Mesenchymal stem cell (in vitro differentiated cells and primary cell): Measurements from ENCODE around the gene CYP11A1. TPM values are rescaled to one million over a fixed set of nuclear protein-coding genes. Genes with fewer than 3 reads are reported as not detected.
A peak's percentile ranks its signal among the peaks of the same experiment; 100 is the strongest.

Experiments
- DNase-seq: peaks from one replicate; pipeline ENCODE4 v3.0.0-alpha.2; 2013
- H2AFZ ChIP-seq: one replicate; pipeline ENCODE4 v1.6.1; 2013; ENCODE audit warnings: low read depth, mild to moderate bottlenecking, control low read depth, inconsistent platforms, low read length, moderate library complexity
- H2AK5ac ChIP-seq: 2 replicates; pipeline ENCODE4 v1.6.1; 2013; ENCODE audit warnings: low read length, moderate library complexity, mild to moderate bottlenecking, inconsistent platforms; ENCODE audit not compliant: severe bottlenecking
- H2BK120ac ChIP-seq: one replicate; pipeline ENCODE4 v1.6.1; 2013; ENCODE audit warnings: low read depth, mild to moderate bottlenecking, inconsistent platforms, low read length, moderate library complexity
- H2BK12ac ChIP-seq, 2 experiments: one replicate each; pipeline ENCODE4 v1.6.1; 2013; ENCODE audit warnings: inconsistent platforms in 2 of 2, low read length in 2 of 2, mild to moderate bottlenecking in 2 of 2, moderate library complexity in 2 of 2, control low read depth in 1 of 2
- H2BK15ac ChIP-seq: one replicate; pipeline ENCODE4 v1.6.1; 2013; ENCODE audit warnings: mild to moderate bottlenecking, low read depth, inconsistent platforms; ENCODE audit not compliant: poor library complexity, severe bottlenecking
- H2BK5ac ChIP-seq: 2 replicates; pipeline ENCODE4 v1.6.1; 2013; ENCODE audit warnings: low read depth, mild to moderate bottlenecking, low read length, control low read depth, inconsistent platforms; ENCODE audit not compliant: poor library complexity, severe bottlenecking
- H3K14ac ChIP-seq, 2 experiments: one replicate each; pipeline ENCODE4 v1.6.1; 2013; ENCODE audit warnings: inconsistent platforms in 2 of 2, low read length in 2 of 2, control low read depth in 1 of 2, mild to moderate bottlenecking in 1 of 2, moderate library complexity in 1 of 2
- H3K18ac ChIP-seq, 2 experiments: one replicate each; pipeline ENCODE4 v1.6.1; 2013; ENCODE audit warnings: inconsistent platforms in 2 of 2, low read length in 2 of 2, control low read depth in 1 of 2, low read depth in 1 of 2, mild to moderate bottlenecking in 1 of 2
- H3K23ac ChIP-seq, 2 experiments: one replicate each; pipeline ENCODE4 v1.6.1; 2013; ENCODE audit warnings: inconsistent platforms in 2 of 2, low read length in 2 of 2, mild to moderate bottlenecking in 2 of 2, moderate library complexity in 2 of 2, control low read depth in 1 of 2
- H3K27ac ChIP-seq: 2 replicates; pipeline ENCODE4 v1.5.1; 2013; ENCODE audit warnings: mild to moderate bottlenecking, moderate library complexity, low read length, control low read depth, inconsistent platforms; ENCODE audit not compliant: poor library complexity, severe bottlenecking
- H3K27me3 ChIP-seq, 2 experiments: 2 replicates each; pipeline versions ENCODE4 v1.6.1 to v1.7.0; 2013; ENCODE audit warnings: low read length in 2 of 2, mild to moderate bottlenecking in 2 of 2, moderate library complexity in 2 of 2, control low read depth in 1 of 2, inconsistent platforms in 1 of 2; ENCODE audit not compliant: control insufficient read depth in 1 of 2, insufficient read depth in 1 of 2
- H3K36me3 ChIP-seq, 2 experiments: 2 replicates each; pipeline versions ENCODE4 v1.6.1 to v1.7.0; 2013; ENCODE audit warnings: low read length in 2 of 2, control low read depth in 1 of 2, inconsistent platforms in 1 of 2, low read depth in 1 of 2, mild to moderate bottlenecking in 1 of 2; ENCODE audit not compliant: insufficient read depth in 2 of 2, control insufficient read depth in 1 of 2
- H3K4ac ChIP-seq, 2 experiments: one replicate each; pipeline ENCODE4 v1.6.1; 2013; ENCODE audit warnings: inconsistent platforms in 2 of 2, low read length in 2 of 2, mild to moderate bottlenecking in 2 of 2, moderate library complexity in 2 of 2, control low read depth in 1 of 2, low read depth in 1 of 2
- H3K4me1 ChIP-seq: 2 replicates; pipeline ENCODE4 v1.6.1; 2013; ENCODE audit warnings: low read depth, low read length, control low read depth; ENCODE audit not compliant: control insufficient read depth, insufficient read depth
- H3K4me2 ChIP-seq: 2 replicates; pipeline ENCODE4 v1.6.1; 2013; ENCODE audit warnings: low read length, mild to moderate bottlenecking, inconsistent platforms; ENCODE audit not compliant: poor library complexity, severe bottlenecking
- H3K4me3 ChIP-seq, 2 experiments: 2 replicates each; pipeline versions ENCODE4 v1.5.1 to v1.7.0; 2013; ENCODE audit warnings: low read length in 2 of 2, mild to moderate bottlenecking in 2 of 2, control low read depth in 1 of 2, low read depth in 1 of 2; ENCODE audit not compliant: insufficient read depth in 1 of 2
- H3K79me1 ChIP-seq: replicated peaks from 2 replicates; pipeline ENCODE4 v1.6.1; 2013; ENCODE audit warnings: mild to moderate bottlenecking, control low read depth, low read length, inconsistent platforms; ENCODE audit not compliant: poor library complexity, severe bottlenecking
- H3K9ac ChIP-seq: 2 replicates; pipeline ENCODE4 v1.7.0; 2013; ENCODE audit warnings: mild to moderate bottlenecking, low read length, moderate library complexity
- H3K9me3 ChIP-seq: 2 replicates; pipeline ENCODE4 v1.7.0; 2013; ENCODE audit warnings: mild to moderate bottlenecking, low read length; ENCODE audit not compliant: control insufficient read depth
- H4K8ac ChIP-seq: one replicate; pipeline ENCODE4 v1.6.1; 2013; ENCODE audit warnings: inconsistent platforms, mild to moderate bottlenecking, low read length, moderate library complexity
- H4K91ac ChIP-seq: one replicate; pipeline ENCODE4 v1.6.1; 2013; ENCODE audit warnings: mild to moderate bottlenecking, low read length, inconsistent platforms
- WGBS: methylation state at CpG from one replicate; pipeline ENCODE4 v1.1.7; 2013; ENCODE audit warnings: mixed read lengths; 5-methylcytosine and 5-hydroxymethylcytosine counted together
- small RNA-seq: library from polyadenylated mRNA; stranded (forward); fragments of <200 nt; extraction: miRNeasy Mini kit (QIAGEN cat#:217004); gene quantifications from one replicate; pipeline ENCODE3, GENCODE V24; 2013; ENCODE audit warnings: low read depth

CYP11A1 gene

GRCh38 chr15:74291101-74292071, 76.1 kb downstream of the CYP11A1 start:
- Histone ChIP-seq H3K4me3 (no peak overlapping the region), H3K27ac (no peak overlapping the region)

GRCh38 chr15:74290645-74291044, 76.8 kb downstream of the CYP11A1 start:
- H2BK5ac ChIP-seq: no peak overlapping the region
- H4K91ac ChIP-seq: no peak overlapping the region
- no peak overlapping the region for H3K18ac ChIP-seq
- no peak overlapping the region for H3K4ac ChIP-seq
- H3K4me3 ChIP-seq: no peak overlapping the region
- no peak overlapping the region for H2AFZ ChIP-seq
- peaks cover 62 to 66% of the 10 kb centered on the region in 2 experiments for H3K27me3 ChIP-seq
- no peak overlapping the region for H3K9ac ChIP-seq
- no peak overlapping the region for H2AK5ac ChIP-seq
- no peak overlapping the region for H4K8ac ChIP-seq
- no peak for DNase-seq
- H3K9me3 ChIP-seq: no peaks in the 10 kb centered on the region
- H3K4me1 ChIP-seq: no peaks in the 10 kb centered on the region
- no peaks in the 10 kb centered on the region for H3K79me1 ChIP-seq
- H3K4me2 ChIP-seq: no peak overlapping the region
- no peak overlapping the region for H3K27ac ChIP-seq
- H2BK12ac ChIP-seq: no peak overlapping the region
- H3K23ac ChIP-seq: no peak overlapping the region
- no peaks in the 10 kb centered on the region for H3K36me3 ChIP-seq
- H2BK120ac ChIP-seq: no peak overlapping the region
- H2BK15ac ChIP-seq: no peak overlapping the region
- H3K14ac ChIP-seq: no peak overlapping the region

More at GRCh38 chr15:74291101-74292071, 76.1 kb downstream of the CYP11A1 start:
- Histone ChIP-seq H2AK5ac (no peak overlapping the region), H4K91ac (no peak overlapping the region), H2BK5ac (no peak overlapping the region), H2BK120ac (no peak overlapping the region), H3K4me1 (no peaks in the 10 kb centered on the region), H3K14ac (no peak overlapping the region), H3K18ac (no peak overlapping the region), H3K9me3 (no peaks in the 10 kb centered on the region), H3K79me1 (no peaks in the 10 kb centered on the region), H4K8ac (no peak overlapping the region), H3K9ac (no peak overlapping the region), H2BK15ac (no peak overlapping the region), H2AFZ (no peak overlapping the region), H3K4ac (no peak overlapping the region), H3K23ac (no peak overlapping the region), H3K36me3 (no peaks in the 10 kb centered on the region), H3K27me3 (peaks cover 61 to 66% of the 10 kb centered on the region in 2 experiments), H2BK12ac (no peak overlapping the region), H3K4me2 (no peak overlapping the region)
- 6% methylated on average over 20 of the region's 20 CpGs for WGBS
- DNase-seq: peak; percentile 78

GRCh38 chr15:74289671-74290070, 77.8 kb downstream of the CYP11A1 start:
- H4K91ac ChIP-seq: no peak overlapping the region
- H3K27me3 ChIP-seq: peaks cover 62 to 66% of the 10 kb centered on the region in 2 experiments
- H3K9ac ChIP-seq: no peak overlapping the region
- no peak overlapping the region for H3K14ac ChIP-seq
- H4K8ac ChIP-seq: no peak overlapping the region
- H3K36me3 ChIP-seq: no peaks in the 10 kb centered on the region
- no peak overlapping the region for H2BK12ac ChIP-seq
- H2AK5ac ChIP-seq: no peak overlapping the region
- H3K18ac ChIP-seq: no peak overlapping the region
- H3K27ac ChIP-seq: no peak overlapping the region
- no peak overlapping the region for H2BK120ac ChIP-seq
- no peak overlapping the region for H2BK5ac ChIP-seq
- H3K4me1 ChIP-seq: no peaks in the 10 kb centered on the region
- H3K4me3 ChIP-seq: no peak overlapping the region
- H3K79me1 ChIP-seq: no peaks in the 10 kb centered on the region
- no peak overlapping the region for H2BK15ac ChIP-seq
- no peak overlapping the region for H3K23ac ChIP-seq
- no peak overlapping the region for H3K4ac ChIP-seq
- no peak overlapping the region for H3K4me2 ChIP-seq
- no peak overlapping the region for H2AFZ ChIP-seq
- no peak for DNase-seq
- no peaks in the 10 kb centered on the region for H3K9me3 ChIP-seq

Small RNA genes lying within 50 kb of the gene (small RNA-seq; reads per million reads assigned to genes)
- not detected for gene MIR6881
